Hematopoietic multipotent progenitor cell treated with erythropoietin and hydrocortisone succinate and interleukin-3 and kit ligand, for 4 days (in vitro differentiated cells): ENCODE measurements around the gene ZMAT5.
A peak's percentile ranks its signal among the peaks of the same experiment; 100 is the strongest.

Experiments used
- DNase-seq: peaks from one replicate; pipeline ENCODE4 v3.0.0-alpha.2; 2015

Gene ZMAT5

GRCh38 chr22:29766632-29767170 is at the start of gene ZMAT5:
TSS of gene ZMAT5 (minus strand) at chr22:29767007. CDS start at chr22:29748544, 18,463 bp downstream.
- peak; percentile 99 for DNase-seq

GRCh38 chr22:29816539-29816938 is 49.7 kb upstream of the ZMAT5 start:
- no peak for DNase-seq

GRCh38 chr22:29816128-29816527 is 49.3 kb upstream of the ZMAT5 start:
- no peak for DNase-seq

- DNase-seq, result no peak
Measured at GRCh38 chr22:29815580-29815979, 48.8 kb upstream of the ZMAT5 start.

GRCh38 chr22:29814003-29814402 is 47.2 kb upstream of the ZMAT5 start:
- no peak for DNase-seq

GRCh38 chr22:29813563-29813962 is 46.8 kb upstream of the ZMAT5 start:
- no peak for DNase-seq

- DNase-seq, result no peak
Measured at GRCh38 chr22:29813126-29813525, 46.3 kb upstream of the ZMAT5 start.

GRCh38 chr22:29811377-29811776 is 44.6 kb upstream of the ZMAT5 start:
- DNase-seq, result no peak

- no peak for DNase-seq
Measured at GRCh38 chr22:29810216-29810615, 43.4 kb upstream of the ZMAT5 start.

GRCh38 chr22:29806196-29806595 is 39.4 kb upstream of the ZMAT5 start:
- DNase-seq, result no peak

GRCh38 chr22:29804985-29805384 is 38.2 kb upstream of the ZMAT5 start:
- no peak for DNase-seq

- DNase-seq, result no peak
Measured at GRCh38 chr22:29803190-29803589, 36.4 kb upstream of the ZMAT5 start.

- DNase-seq, result no peak
Measured at GRCh38 chr22:29801796-29802195, 35.0 kb upstream of the ZMAT5 start.

GRCh38 chr22:29801153-29801552 is 34.3 kb upstream of the ZMAT5 start:
- DNase-seq, result no peak

GRCh38 chr22:29799217-29799680 is 32.4 kb upstream of the ZMAT5 start:
- peak; percentile 88 for DNase-seq

- no peak for DNase-seq
Measured at GRCh38 chr22:29798801-29799200, 32.0 kb upstream of the ZMAT5 start.

- peak; percentile 80 for DNase-seq
Measured at GRCh38 chr22:29798318-29798717, 31.5 kb upstream of the ZMAT5 start.

GRCh38 chr22:29797351-29797750 is 30.5 kb upstream of the ZMAT5 start:
- no peak for DNase-seq

- no peak for DNase-seq
Measured at GRCh38 chr22:29795663-29796062, 28.9 kb upstream of the ZMAT5 start.

- DNase-seq, result no peak
Measured at GRCh38 chr22:29793396-29793795, 26.6 kb upstream of the ZMAT5 start.

- no peak for DNase-seq
Measured at GRCh38 chr22:29790061-29790460, 23.3 kb upstream of the ZMAT5 start.

GRCh38 chr22:29788339-29789279 is 21.8 kb upstream of the ZMAT5 start:
- DNase-seq, result peak; percentile 27

GRCh38 chr22:29787371-29787980 is 20.7 kb upstream of the ZMAT5 start:
- no peak for DNase-seq

GRCh38 chr22:29786031-29786430 is 19.2 kb upstream of the ZMAT5 start:
- no peak for DNase-seq
